SK-N-MC (cell line): Measurements from ENCODE around the gene SUCLG2.

Experiments used
- DNase-seq: peaks from one replicate; pipeline ENCODE4 v3.0.0-alpha.2; 2011; ENCODE audit warnings: low read depth, low spot score
- H3K27ac ChIP-seq: fragments of 200-600 bp; sonication (generic); 2 replicates; pipeline ENCODE4 v1.5.1; 2016; ENCODE audit warnings: mixed run types
- H3K36me3 ChIP-seq: fragments of 200-600 bp; sonication (generic); 2 replicates; pipeline ENCODE4 v1.6.1; 2017; ENCODE audit warnings: antibody characterized with exemption, low read length, mixed read lengths; ENCODE audit not compliant: insufficient read depth
- H3K4me3 ChIP-seq: fragments of 200-600 bp; sonication (generic); 2 replicates; pipeline ENCODE4 v1.5.1; 2016
- H3K9ac ChIP-seq: fragments of 200-600 bp; sonication (generic); 2 replicates; pipeline ENCODE4 v1.8.0; 2017; ENCODE audit warnings: mixed run types, mixed read lengths; ENCODE audit not compliant: insufficient read length
- H3K9me3 ChIP-seq: fragments of 200-600 bp; sonication (generic); 2 replicates; pipeline ENCODE4 v1.6.1; 2017; ENCODE audit warnings: low read depth, mild to moderate bottlenecking, antibody characterized with exemption, low read length, moderate library complexity, mixed read lengths
- EZH2 ChIP-seq: fragments of 200-600 bp; sonication (generic); IDR thresholded peaks from one replicate; pipeline ENCODE4 v1.6.1; 2017; ENCODE audit warnings: antibody characterized with exemption
- FOXP2 ChIP-seq: optimal IDR thresholded peaks from 2 replicates; pipeline ENCODE3; 2011; ENCODE audit warnings: mild to moderate bottlenecking, moderate library complexity; ENCODE audit not compliant: insufficient read depth; ENCODE audit errors: extremely low read length, control extremely low read depth
- POLR2AphosphoS5 ChIP-seq: IDR thresholded peaks from 2 replicates; pipeline ENCODE4 v1.6.1; 2012; ENCODE audit warnings: mild to moderate bottlenecking, low read depth, low read length, borderline replicate concordance

The SUCLG2 gene

GRCh38 chr3:67437789-67438188, 216.6 kb downstream of the SUCLG2 start:
- Histone ChIP-seq H3K27ac (no peak overlapping the region), H3K9me3 (no peaks in the 10 kb centered on the region), H3K36me3 (no peaks in the 10 kb centered on the region), H3K4me3 (no peak overlapping the region), H3K9ac (no peak overlapping the region)
- no peak for DNase-seq
- TF ChIP-seq EZH2 (no peak), POLR2AphosphoS5 (no peak), FOXP2 (no peak)

GRCh38 chr3:67437090-67437489, 217.3 kb downstream of the SUCLG2 start:
- Histone ChIP-seq H3K9ac (no peak overlapping the region), H3K9me3 (no peaks in the 10 kb centered on the region), H3K4me3 (no peak overlapping the region), H3K27ac (no peak overlapping the region), H3K36me3 (no peaks in the 10 kb centered on the region)
- no peak for TF ChIP-seq POLR2AphosphoS5
- no peak for DNase-seq

DNA sequence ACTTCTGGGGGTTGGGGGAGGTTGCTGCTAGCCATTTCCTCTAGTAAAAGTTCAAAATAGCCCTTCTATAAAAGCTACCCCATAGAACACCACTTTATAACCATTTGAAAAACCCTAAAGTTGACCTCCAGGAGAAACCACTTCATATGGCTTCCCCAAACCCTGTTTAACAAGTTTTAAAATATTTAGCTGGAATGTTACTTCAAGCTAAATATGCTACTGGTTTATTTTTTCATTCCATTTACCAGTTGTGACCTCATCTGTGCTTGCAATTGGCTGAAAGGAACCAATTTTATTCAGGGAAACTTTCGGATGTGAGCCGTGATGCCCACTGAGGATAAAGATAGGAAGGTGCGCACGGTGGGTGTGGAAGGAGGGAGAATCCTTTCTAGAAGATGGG, 221.3 kb downstream of the SUCLG2 start:
- TF ChIP-seq POLR2AphosphoS5: no peak
- TF ChIP-seq EZH2: no peak
- TF ChIP-seq FOXP2: no peak
- H3K4me3 ChIP-seq: no peak overlapping the region
- H3K9me3 ChIP-seq: no peaks in the 10 kb centered on the region
- no peak for DNase-seq
- H3K9ac ChIP-seq: no peak overlapping the region
- no peak overlapping the region for H3K27ac ChIP-seq
- H3K36me3 ChIP-seq: no peaks in the 10 kb centered on the region

DNA sequence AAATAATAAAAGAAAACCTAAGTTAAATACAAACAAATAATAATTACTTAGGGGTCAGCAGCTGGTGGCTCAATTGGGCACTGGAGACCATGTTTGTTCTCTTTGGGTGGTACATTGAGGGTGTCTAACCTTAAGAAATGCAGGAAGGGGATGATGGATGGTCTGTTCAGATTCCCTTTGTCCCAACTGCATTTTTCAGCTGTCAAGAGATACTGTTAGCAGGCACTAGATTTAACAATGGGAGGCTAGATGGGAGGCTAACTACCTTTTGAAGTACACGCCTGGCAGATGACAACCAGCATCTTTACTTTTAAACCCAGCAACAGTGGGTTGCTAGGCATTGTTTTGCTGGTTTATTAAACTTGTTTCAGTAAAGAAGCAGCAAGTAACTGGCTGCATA, 222.5 kb downstream of the SUCLG2 start:
- Histone ChIP-seq H3K9me3 (no peaks in the 10 kb centered on the region), H3K27ac (no peak overlapping the region), H3K36me3 (no peaks in the 10 kb centered on the region), H3K4me3 (no peak overlapping the region), H3K9ac (no peak overlapping the region)
- no peak for TF ChIP-seq EZH2
- no peak for TF ChIP-seq FOXP2
- no peak for TF ChIP-seq POLR2AphosphoS5
- no peak for DNase-seq

- TF ChIP-seq EZH2 (no peak), FOXP2 (no peak), POLR2AphosphoS5 (no peak)
- no peak overlapping the region for H3K9ac ChIP-seq
- H3K4me3 ChIP-seq: no peak overlapping the region
- H3K9me3 ChIP-seq: no peaks in the 10 kb centered on the region
- H3K36me3 ChIP-seq: no peaks in the 10 kb centered on the region
- no peak overlapping the region for H3K27ac ChIP-seq
- no peak for DNase-seq
These were observed 230.7 kb downstream of the SUCLG2 start for GRCh38 chr3:67423722-67424121.

GRCh38 chr3:67421912-67422311, 232.5 kb downstream of the SUCLG2 start:
- H3K36me3 ChIP-seq: no peaks in the 10 kb centered on the region
- no peak overlapping the region for H3K4me3 ChIP-seq
- H3K9me3 ChIP-seq: no peaks in the 10 kb centered on the region
- DNase-seq: no peak
- no peak overlapping the region for H3K27ac ChIP-seq
- no peak overlapping the region for H3K9ac ChIP-seq
- TF ChIP-seq FOXP2 (no peak), POLR2AphosphoS5 (no peak), EZH2 (no peak)

DNA sequence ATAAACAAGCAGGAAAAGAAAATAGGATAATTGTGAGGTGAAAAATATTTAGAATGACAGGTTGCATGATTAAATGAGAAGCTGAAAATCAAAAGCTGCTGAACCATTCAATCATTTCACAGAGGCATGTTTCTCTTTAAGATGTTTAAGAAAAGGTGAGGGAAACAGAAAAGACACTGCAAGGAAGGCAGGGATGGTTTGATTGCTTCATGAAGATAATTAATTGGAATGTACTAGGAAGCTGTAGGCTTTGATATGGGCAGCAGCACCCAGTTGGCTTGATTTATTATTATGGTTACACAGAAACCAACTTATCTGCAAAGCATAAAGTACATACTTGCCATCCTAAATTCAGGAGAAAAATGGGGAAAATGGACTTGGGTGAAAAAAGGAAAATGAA, 234.6 kb downstream of the SUCLG2 start:
- H3K27ac ChIP-seq: no peak overlapping the region
- TF ChIP-seq POLR2AphosphoS5: no peak
- no peak for TF ChIP-seq EZH2
- no peak for TF ChIP-seq FOXP2

GRCh38 chr3:67419218-67419529, 235.2 kb downstream of the SUCLG2 start:
- H3K27ac ChIP-seq: no peak overlapping the region
- no peak for DNase-seq
- no peak overlapping the region for H3K4me3 ChIP-seq
- no peak overlapping the region for H3K9ac ChIP-seq
- no peaks in the 10 kb centered on the region for H3K36me3 ChIP-seq
- TF ChIP-seq POLR2AphosphoS5 (no peak), EZH2 (no peak), FOXP2 (no peak)
- no peaks in the 10 kb centered on the region for H3K9me3 ChIP-seq

More for the DNA sequence above, 234.6 kb downstream of the SUCLG2 start:
- Histone ChIP-seq H3K9me3 (no peaks in the 10 kb centered on the region), H3K9ac (no peak overlapping the region), H3K36me3 (no peaks in the 10 kb centered on the region), H3K4me3 (no peak overlapping the region)
- DNase-seq: no peak

DNA sequence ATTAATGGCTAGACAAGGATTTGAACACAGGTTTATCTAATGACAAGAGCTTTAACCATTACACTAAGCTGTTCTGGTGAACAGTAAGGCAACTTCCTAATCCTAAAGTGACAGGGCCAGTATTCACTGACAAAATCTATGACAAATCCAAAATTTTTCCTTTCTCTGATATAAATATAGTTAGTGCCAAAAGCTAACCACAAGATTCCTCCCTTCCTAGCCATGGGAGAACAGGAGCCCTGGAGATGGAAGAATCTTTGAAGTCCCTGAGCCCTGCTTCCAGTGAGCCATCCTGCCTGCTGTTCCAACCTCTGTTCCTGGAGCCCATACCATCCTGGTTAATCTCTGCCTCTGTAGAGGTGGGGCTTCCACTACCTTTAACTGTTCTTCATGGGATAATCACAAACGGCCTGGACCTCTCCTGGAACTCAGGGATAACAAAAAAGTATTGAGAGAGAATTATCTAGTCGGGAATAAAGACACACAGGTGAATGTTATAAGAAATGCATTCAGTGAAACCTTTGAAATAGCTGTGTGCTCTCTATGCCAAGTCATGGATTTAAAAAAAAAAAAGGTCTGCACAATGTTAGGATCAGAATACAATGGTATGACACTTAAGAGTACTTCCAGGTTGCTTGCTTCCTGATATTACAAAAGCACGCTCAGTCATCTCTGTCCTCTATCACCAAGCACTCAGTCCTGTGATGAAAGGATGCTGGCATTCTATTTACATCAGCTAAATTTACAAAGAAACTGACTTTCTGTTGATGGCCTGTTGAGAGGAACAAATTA, 235.8 kb downstream of the SUCLG2 start:
- no peak for DNase-seq
- Histone ChIP-seq H3K27ac (no peak overlapping the region), H3K9me3 (no peaks in the 10 kb centered on the region), H3K4me3 (no peak overlapping the region), H3K36me3 (no peaks in the 10 kb centered on the region), H3K9ac (no peak overlapping the region)
- TF ChIP-seq POLR2AphosphoS5: no peak
- no peak for TF ChIP-seq EZH2
- TF ChIP-seq FOXP2: no peak
